Thymus (tissue), 11 donors: ENCODE results near the gene PLA2G4F. TPM values are rescaled to one million over a fixed set of nuclear protein-coding genes. Genes with fewer than 3 reads are reported as not detected.
A peak's percentile ranks its signal among the peaks of the same experiment; 100 is the strongest.

Source experiments
- DNase-seq, 9 donors: peaks; one replicate each; pipeline ENCODE4 v3.0.0-alpha.2; 2013; ENCODE audit warnings: low spot score in 9 of 9, low read depth in 6 of 9, missing footprints in 1 of 9
- H3K27ac ChIP-seq, 2 donors: one replicate each; pipeline ENCODE4 v1.5.1; 2013; ENCODE audit warnings: control low read depth in 1 of 2, low read depth in 1 of 2, low read length in 1 of 2, mild to moderate bottlenecking in 1 of 2, moderate library complexity in 1 of 2
- H3K27me3 ChIP-seq, 2 donors: one replicate each; pipeline ENCODE4 v1.5.1; 2013; ENCODE audit warnings: low read length in 1 of 2; ENCODE audit not compliant: control insufficient read depth in 2 of 2, insufficient read depth in 1 of 2
- H3K36me3 ChIP-seq, 2 donors: one replicate each; pipeline ENCODE4 v1.5.1; 2013; ENCODE audit warnings: low read length in 1 of 2, mild to moderate bottlenecking in 1 of 2, moderate library complexity in 1 of 2; ENCODE audit not compliant: control insufficient read depth in 2 of 2, insufficient read depth in 2 of 2
- H3K4me1 ChIP-seq, 2 donors: one replicate each; pipeline ENCODE4 v1.5.1; 2013; ENCODE audit warnings: low read length in 2 of 2; ENCODE audit not compliant: control insufficient read depth in 2 of 2, insufficient read depth in 2 of 2
- H3K4me3 ChIP-seq, 2 donors: one replicate each; pipeline ENCODE4 v1.5.1; 2013; ENCODE audit warnings: low read length in 2 of 2, control low read depth in 1 of 2, mild to moderate bottlenecking in 1 of 2
- H3K9me3 ChIP-seq, 2 donors: one replicate each; pipeline ENCODE4 v1.5.1; 2013; ENCODE audit warnings: low read length in 1 of 2, mild to moderate bottlenecking in 1 of 2; ENCODE audit not compliant: control insufficient read depth in 2 of 2, insufficient read depth in 1 of 2
- WGBS: extraction: QIAGEN DNeasy Blood & Tissue Kit; methylation state at CpG from one replicate; pipeline ENCODE4 v1.1.7; 2013; 5-methylcytosine and 5-hydroxymethylcytosine counted together
- polyA plus RNA-seq: library from polyadenylated mRNA; stranded (reverse); fragments of 200-250 nt; gene quantifications from one replicate; pipeline ENCODE4 v1.2.3, GENCODE V29; 2013
- total RNA-seq: library from RNA; stranded (reverse); fragments of 120-200 nt; gene quantifications from one replicate; pipeline ENCODE4 v1.2.4, GENCODE V29; 2013
- donor health status: healthy.

Gene PLA2G4F
- total and polyA plus RNA-seq, 2 donors: 2.1 to 7.3 TPM

DNA sequence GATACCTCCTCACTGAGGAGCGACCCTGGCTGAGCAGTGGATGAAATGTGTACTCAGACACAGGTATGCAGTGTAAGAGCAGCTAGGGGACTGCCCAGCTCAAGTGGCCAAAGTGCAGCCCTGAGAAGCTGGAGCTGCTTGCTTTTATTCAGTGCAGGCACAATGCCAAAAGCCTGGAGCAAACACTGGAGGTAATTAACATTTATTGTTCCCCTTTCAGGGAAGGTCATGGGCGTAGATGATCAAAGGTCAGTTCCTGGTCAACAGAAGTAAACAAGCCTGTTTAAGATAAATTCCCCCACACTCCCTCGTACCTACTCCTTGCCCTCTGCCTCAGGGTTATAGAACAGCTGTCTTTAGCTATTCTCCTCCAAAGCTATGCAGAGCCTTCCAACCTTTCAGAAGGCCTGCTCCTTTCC is 17.5 kb downstream of the PLA2G4F start:
- Histone ChIP-seq H3K4me3 (no peak overlapping the region), H3K36me3 (no peaks in the 10 kb centered on the region), H3K27ac (no peak overlapping the region), H3K27me3 (no peaks in the 10 kb centered on the region), H3K4me1 (peaks cover 0 to 2% of the 10 kb centered on the region in 2 donors), H3K9me3 (no peaks in the 10 kb centered on the region)
- WGBS: 93% methylated on average over 3 of the region's 3 CpGs
- no peak for DNase-seq

GRCh38 chr15:42138411-42138810 is 18.0 kb downstream of the PLA2G4F start:
- no peak for DNase-seq
- Histone ChIP-seq H3K27me3 (no peaks in the 10 kb centered on the region), H3K4me1 (peaks cover 0 to 7% of the 10 kb centered on the region in 2 donors), H3K36me3 (no peaks in the 10 kb centered on the region), H3K9me3 (no peaks in the 10 kb centered on the region), H3K4me3 (no peak overlapping the region), H3K27ac (no peak overlapping the region)
- WGBS: 97% methylated on average over 4 of the region's 4 CpGs

DNA sequence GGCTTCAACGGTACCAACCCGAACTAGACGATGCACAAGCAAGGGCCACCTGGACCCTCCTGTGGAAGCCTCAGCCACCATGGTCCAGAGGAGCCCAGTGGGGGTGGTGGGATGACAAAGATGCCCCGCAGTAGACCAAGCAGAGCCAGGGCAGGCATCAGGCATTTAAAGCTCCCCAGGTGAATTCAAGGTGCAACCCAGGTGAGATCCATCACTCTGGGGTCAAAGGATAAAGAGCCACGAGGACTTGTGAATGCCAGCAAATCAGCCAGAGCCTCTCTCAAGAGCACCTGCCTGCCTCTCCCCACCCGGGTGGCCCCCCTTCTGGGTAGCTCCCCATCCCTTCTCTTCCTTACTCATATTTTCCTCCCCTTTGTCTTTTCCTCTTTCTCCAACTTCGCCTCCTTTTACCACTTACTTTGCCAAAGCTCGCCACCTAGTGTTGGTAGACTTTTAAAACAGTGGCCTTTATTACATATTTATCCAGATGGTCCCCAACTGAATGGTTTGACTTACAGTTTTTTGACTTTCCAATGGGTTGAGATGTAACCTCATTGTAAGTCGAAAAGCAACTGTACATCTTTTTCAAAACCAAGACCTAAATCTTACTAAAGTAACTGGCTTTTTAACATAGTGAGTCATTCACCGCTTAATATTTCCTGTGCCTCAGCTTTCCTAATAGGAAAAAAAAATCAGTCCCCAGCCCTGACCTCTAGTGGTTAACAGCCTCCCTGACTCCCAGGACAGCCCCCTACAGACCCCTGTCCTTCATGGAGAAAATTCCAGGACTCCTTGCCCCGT is 18.8 kb downstream of the PLA2G4F start:
- Histone ChIP-seq H3K27me3 (no peaks in the 10 kb centered on the region), H3K9me3 (no peaks in the 10 kb centered on the region), H3K27ac (no peak overlapping the region), H3K4me3 (no peak overlapping the region), H3K36me3 (no peaks in the 10 kb centered on the region), H3K4me1 (peaks cover 0 to 8% of the 10 kb centered on the region in 2 donors)
- 55% methylated on average over 11 of the region's 11 CpGs for WGBS
- DNase-seq: peak in 2 of 9 donors; percentile 24 to 52

GRCh38 chr15:42136513-42136912 is 19.9 kb downstream of the PLA2G4F start:
- Histone ChIP-seq H3K27ac (no peak overlapping the region), H3K9me3 (no peaks in the 10 kb centered on the region), H3K27me3 (no peaks in the 10 kb centered on the region), H3K36me3 (no peaks in the 10 kb centered on the region), H3K4me3 (no peak overlapping the region), H3K4me1 (peaks cover 0 to 18% of the 10 kb centered on the region in 2 donors)
- DNase-seq: no peak
- WGBS: 96% methylated on average over 11 of the region's 11 CpGs

DNA sequence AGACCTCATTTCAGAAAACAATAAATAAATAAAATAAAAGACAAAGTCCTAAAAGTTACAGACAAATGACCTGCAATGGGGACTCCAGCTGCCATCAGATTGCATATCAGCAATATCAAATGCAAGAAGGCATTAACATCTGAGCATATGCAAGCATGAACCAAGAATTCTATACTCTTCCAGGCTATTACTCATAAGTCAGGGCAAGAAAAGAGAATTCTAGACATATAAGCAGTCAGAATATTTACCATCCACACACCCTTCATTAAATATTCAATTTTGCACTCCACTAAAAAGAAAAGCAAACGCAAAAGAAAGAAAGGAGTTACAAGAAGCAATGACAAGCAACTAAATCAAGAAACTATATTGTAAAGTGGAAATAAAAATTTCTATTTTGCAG is 21.1 kb downstream of the PLA2G4F start:
- no peaks in the 10 kb centered on the region for H3K36me3 ChIP-seq
- no peak overlapping the region for H3K27ac ChIP-seq
- H3K4me1 ChIP-seq: peaks cover 0 to 28% of the 10 kb centered on the region in 2 donors
- H3K9me3 ChIP-seq: no peaks in the 10 kb centered on the region
- H3K27me3 ChIP-seq: no peaks in the 10 kb centered on the region
- H3K4me3 ChIP-seq: no peak overlapping the region
- WGBS: 100% methylated on average over 1 of the region's 1 CpG
- no peak for DNase-seq

DNA sequence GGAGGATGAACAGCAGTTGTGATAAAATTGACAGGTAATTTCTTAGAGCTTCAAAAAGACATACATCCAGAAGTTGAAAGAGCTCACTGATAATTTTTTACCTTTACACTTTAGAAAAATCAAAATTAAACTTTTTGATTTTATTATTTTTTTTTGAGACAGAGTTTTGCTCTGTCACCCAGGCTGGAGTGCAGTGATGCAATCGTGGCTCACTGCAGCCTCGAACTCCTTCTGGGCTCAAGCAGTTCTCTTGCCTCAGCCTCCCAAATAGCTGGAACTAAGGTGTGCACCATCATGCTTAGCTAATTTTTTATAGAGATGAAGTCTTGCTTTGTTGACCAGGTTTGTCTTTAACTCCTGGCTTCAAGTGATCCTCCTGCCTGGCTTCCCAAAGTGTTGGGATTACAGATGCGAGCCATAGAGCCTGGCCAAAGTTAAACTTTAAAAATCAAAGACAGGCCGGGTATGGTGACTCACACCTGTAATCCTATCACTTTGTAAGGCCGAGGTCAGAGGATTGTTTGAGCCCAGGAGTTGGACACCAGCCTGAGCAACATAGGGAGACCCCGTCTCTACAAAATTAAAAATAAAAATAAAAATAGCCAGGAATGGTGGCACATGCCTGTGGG is 21.7 kb downstream of the PLA2G4F start:
- WGBS: 96% methylated on average over 6 of the region's 6 CpGs
- no peak overlapping the region for H3K27ac ChIP-seq
- no peaks in the 10 kb centered on the region for H3K9me3 ChIP-seq
- peaks cover 0 to 31% of the 10 kb centered on the region in 2 donors for H3K4me1 ChIP-seq
- H3K4me3 ChIP-seq: no peak overlapping the region
- H3K27me3 ChIP-seq: no peaks in the 10 kb centered on the region
- H3K36me3 ChIP-seq: no peaks in the 10 kb centered on the region
- no peak for DNase-seq

GRCh38 chr15:42133886-42134502 is 22.4 kb downstream of the PLA2G4F start:
- H3K36me3 ChIP-seq: no peaks in the 10 kb centered on the region
- H3K9me3 ChIP-seq: no peaks in the 10 kb centered on the region
- no peak overlapping the region for H3K27ac ChIP-seq
- DNase-seq: peak in 5 of 9 donors; percentile 23 to 62 (median 34)
- 79% methylated on average over 11 of the region's 11 CpGs for WGBS
- H3K4me1 ChIP-seq: peaks cover 0 to 31% of the 10 kb centered on the region in 2 donors
- H3K27me3 ChIP-seq: no peaks in the 10 kb centered on the region
- H3K4me3 ChIP-seq: no peak overlapping the region

GRCh38 chr15:42133356-42133755 is 23.1 kb downstream of the PLA2G4F start:
- DNase-seq: no peak
- Histone ChIP-seq H3K27ac (no peak overlapping the region), H3K9me3 (no peaks in the 10 kb centered on the region), H3K4me3 (no peak overlapping the region), H3K4me1 (peaks cover 0 to 31% of the 10 kb centered on the region in 2 donors), H3K36me3 (no peaks in the 10 kb centered on the region), H3K27me3 (no peaks in the 10 kb centered on the region)
- 93% methylated on average over 4 of the region's 4 CpGs for WGBS
